Neural crest cell (in vitro differentiated cells): ENCODE measurements around the gene FOXR1. TPM values are rescaled to one million over a fixed set of nuclear protein-coding genes. Genes with fewer than 3 reads are reported as not detected.
"Not testable (repeated sequence)": the region's sequence is repeated elsewhere in the genome, so short reads cannot be mapped to it uniquely, and the experiment has no call there.

Experiments used
- DNase-seq: peaks from one replicate; pipeline ENCODE4 v3.0.0; 2021; ENCODE audit warnings: low read depth, mixed read lengths, low spot score
- H3K27ac Mint-ChIP-seq: one replicate; pipeline ENCODE4 v1.8.0; 2021; ENCODE audit warnings: mild to moderate bottlenecking, mixed read lengths; ENCODE audit not compliant: unreplicated experiment
- H3K27me3 Mint-ChIP-seq: 2 replicates; pipeline ENCODE4 v1.8.0; 2021; ENCODE audit warnings: low read depth, mild to moderate bottlenecking, mixed read lengths
- H3K36me3 Mint-ChIP-seq: 2 replicates; pipeline ENCODE4 v1.8.0; 2021; ENCODE audit warnings: low read depth, mild to moderate bottlenecking, mixed read lengths
- H3K4me1 Mint-ChIP-seq: 2 replicates; pipeline ENCODE4 v1.8.0; 2021; ENCODE audit warnings: mixed read lengths
- H3K4me3 Mint-ChIP-seq: one replicate; pipeline ENCODE4 v1.8.0; 2021; ENCODE audit warnings: mild to moderate bottlenecking, mixed read lengths
- H3K9me3 Mint-ChIP-seq: 2 replicates; pipeline ENCODE4 v1.8.0; 2021; ENCODE audit warnings: mixed read lengths
- total RNA-seq: library from RNA; stranded (reverse); gene quantifications from 2 replicates; pipeline ENCODE4 v1.2.1, GENCODE V29; 2021
- TF ChIP-seq, protein P1 (sequence below): fragments of 200-600 bp; sonication (generic); conservative IDR thresholded peaks from 2 replicates; pipeline ENCODE4 v1.5.0; 2021; ENCODE audit warnings: antibody characterized with exemption, mild to moderate bottlenecking

FOXR1 gene
- total RNA-seq, 1 donor from 2014 or later: not detected

DNA sequence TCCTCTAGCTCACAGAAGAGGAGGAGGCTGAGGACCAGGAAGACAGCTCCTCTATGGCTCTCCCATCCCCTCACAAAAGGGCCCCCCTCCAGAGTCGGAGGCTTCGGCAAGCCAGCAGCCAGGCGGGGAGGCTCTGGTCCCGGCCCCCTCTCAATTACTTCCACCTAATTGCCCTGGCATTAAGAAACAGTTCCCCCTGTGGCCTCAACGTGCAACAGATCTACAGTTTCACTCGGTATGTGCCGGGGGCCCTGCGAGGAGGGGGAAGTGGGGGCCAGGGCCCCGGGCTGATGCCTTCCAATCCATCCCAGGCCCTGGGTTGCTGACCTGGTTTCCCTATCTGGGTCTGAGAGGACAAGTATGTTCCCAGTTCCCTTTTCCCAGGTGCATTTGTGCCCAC is 7.9 kb downstream of the FOXR1 start:
- Mint-ChIP-seq H3K4me1 (peaks cover 13% of the 10 kb centered on the region), H3K4me3 (no peak overlapping the region), H3K9me3 (no peaks in the 10 kb centered on the region), H3K27me3 (peaks cover 10% of the 10 kb centered on the region), H3K27ac (no peak overlapping the region), H3K36me3 (no peaks in the 10 kb centered on the region)
- no peak for DNase-seq
- TF ChIP-seq, protein P1, sequence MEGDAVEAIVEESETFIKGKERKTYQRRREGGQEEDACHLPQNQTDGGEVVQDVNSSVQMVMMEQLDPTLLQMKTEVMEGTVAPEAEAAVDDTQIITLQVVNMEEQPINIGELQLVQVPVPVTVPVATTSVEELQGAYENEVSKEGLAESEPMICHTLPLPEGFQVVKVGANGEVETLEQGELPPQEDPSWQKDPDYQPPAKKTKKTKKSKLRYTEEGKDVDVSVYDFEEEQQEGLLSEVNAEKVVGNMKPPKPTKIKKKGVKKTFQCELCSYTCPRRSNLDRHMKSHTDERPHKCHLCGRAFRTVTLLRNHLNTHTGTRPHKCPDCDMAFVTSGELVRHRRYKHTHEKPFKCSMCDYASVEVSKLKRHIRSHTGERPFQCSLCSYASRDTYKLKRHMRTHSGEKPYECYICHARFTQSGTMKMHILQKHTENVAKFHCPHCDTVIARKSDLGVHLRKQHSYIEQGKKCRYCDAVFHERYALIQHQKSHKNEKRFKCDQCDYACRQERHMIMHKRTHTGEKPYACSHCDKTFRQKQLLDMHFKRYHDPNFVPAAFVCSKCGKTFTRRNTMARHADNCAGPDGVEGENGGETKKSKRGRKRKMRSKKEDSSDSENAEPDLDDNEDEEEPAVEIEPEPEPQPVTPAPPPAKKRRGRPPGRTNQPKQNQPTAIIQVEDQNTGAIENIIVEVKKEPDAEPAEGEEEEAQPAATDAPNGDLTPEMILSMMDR: no peak

DNA sequence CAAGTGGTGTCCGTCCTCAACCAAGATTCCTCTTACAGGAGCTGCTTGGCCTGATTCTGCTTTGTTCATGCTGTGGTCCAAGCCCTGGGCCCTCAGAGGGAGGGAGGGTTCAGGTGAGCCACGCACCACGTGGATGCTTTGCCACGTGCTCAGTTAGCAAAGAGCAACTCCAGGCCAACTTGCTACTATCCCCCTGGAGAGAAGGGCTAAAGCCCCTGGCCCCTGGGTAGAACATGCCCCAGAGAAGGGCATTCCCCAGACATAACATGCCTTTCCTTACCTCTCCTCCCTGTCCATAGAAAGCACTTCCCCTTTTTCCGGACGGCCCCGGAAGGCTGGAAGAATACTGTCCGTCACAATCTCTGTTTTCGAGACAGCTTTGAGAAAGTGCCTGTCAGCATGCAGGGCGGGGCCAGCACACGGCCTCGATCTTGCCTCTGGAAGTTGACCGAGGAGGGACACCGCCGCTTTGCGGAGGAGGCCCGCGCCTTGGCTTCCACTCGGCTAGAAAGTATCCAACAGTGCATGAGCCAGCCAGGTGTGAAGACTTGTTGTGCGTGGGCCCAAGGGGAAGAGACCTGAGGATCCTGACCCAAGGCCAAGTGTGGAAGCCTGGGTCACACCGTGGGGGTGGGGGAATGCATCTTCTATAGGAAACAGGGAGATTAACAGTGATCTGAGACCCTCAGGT is 8.8 kb downstream of the FOXR1 start:
- Mint-ChIP-seq H3K9me3 (no peaks in the 10 kb centered on the region), H3K27me3 (peaks cover 4% of the 10 kb centered on the region), H3K4me1 (peaks cover 8% of the 10 kb centered on the region), H3K27ac (peak overlapping the region; percentile 84), H3K4me3 (no peak overlapping the region), H3K36me3 (no peaks in the 10 kb centered on the region)
- DNase-seq: no peak
- TF ChIP-seq, protein P1: no peak

DNA sequence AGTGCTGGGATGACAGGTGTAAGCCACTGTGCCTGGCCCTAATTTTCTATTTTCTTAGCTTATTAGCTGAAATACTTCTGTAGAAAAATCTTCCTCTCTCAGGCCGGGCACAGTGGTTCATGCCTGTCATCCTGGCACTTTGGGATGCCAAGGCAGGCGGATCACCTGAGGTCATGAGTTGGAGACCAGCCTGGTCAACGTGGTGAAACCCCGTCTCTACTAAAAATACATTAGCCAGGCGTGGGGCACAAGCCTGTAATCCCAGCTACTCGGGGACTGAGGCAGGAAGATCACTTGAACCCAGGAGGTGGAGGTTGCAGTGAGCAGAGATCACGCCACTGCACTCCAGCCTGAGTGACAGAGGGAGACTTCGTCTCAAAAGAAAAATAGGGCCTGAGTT is 12.8 kb downstream of the FOXR1 start:
- not testable (repeated sequence) for H3K4me1 Mint-ChIP-seq, H3K27me3 Mint-ChIP-seq, H3K4me3 Mint-ChIP-seq, H3K27ac Mint-ChIP-seq, DNase-seq, H3K36me3 Mint-ChIP-seq, H3K9me3 Mint-ChIP-seq

DNA sequence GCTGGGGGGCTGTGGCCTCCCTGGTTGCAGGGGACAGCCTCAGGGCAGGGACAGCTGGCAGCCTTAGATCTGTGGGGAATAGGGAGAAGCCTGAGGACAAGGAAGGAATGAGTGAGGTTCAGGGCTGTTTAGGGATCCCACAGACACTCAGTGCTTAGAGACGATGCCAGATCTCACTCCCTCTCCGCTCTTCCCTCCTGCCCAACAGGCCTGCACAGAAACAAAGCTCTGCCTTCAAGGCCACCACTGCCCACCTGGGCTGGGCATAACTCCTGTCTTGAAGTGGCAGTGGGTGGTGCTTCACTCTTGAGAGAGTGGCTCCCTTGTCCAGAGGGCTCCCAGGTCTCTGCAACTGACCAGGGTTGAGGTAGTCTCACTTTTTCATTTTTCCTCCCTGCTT is 13.3 kb downstream of the FOXR1 start:
- Mint-ChIP-seq H3K4me1 (peaks cover 3% of the 10 kb centered on the region), H3K9me3 (no peaks in the 10 kb centered on the region), H3K27me3 (no peaks in the 10 kb centered on the region), H3K27ac (peak overlapping the region; percentile 96), H3K4me3 (no peak overlapping the region), H3K36me3 (no peaks in the 10 kb centered on the region)
- TF ChIP-seq, protein P1: no peak
- DNase-seq: no peak

DNA sequence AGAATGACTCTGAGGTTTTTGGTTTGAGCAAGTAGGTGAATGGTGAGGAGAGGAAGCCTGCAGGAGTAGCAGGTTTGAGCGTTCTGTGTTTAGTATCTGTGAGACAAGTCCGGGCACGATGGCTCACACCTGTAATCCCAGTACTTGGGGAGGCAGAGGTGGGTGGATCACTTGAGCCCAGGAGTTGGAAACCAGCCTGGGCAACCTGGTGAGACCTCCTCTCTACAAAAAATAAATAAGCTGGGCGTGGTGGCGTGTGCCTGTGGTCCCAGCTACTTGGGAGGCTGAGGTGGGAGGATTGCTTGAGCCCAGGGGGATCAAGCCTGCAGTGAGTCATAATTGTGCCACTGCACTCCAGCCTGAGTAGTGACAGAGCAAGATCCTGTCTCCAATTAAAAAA is 16.7 kb downstream of the FOXR1 start:
- Mint-ChIP-seq H3K4me1 (no peaks in the 10 kb centered on the region), H3K36me3 (peaks cover 3% of the 10 kb centered on the region), H3K27me3 (no peaks in the 10 kb centered on the region), H3K9me3 (no peaks in the 10 kb centered on the region), H3K27ac (no peak overlapping the region), H3K4me3 (no peak overlapping the region)
- TF ChIP-seq, protein P1: no peak
- DNase-seq: no peak

DNA sequence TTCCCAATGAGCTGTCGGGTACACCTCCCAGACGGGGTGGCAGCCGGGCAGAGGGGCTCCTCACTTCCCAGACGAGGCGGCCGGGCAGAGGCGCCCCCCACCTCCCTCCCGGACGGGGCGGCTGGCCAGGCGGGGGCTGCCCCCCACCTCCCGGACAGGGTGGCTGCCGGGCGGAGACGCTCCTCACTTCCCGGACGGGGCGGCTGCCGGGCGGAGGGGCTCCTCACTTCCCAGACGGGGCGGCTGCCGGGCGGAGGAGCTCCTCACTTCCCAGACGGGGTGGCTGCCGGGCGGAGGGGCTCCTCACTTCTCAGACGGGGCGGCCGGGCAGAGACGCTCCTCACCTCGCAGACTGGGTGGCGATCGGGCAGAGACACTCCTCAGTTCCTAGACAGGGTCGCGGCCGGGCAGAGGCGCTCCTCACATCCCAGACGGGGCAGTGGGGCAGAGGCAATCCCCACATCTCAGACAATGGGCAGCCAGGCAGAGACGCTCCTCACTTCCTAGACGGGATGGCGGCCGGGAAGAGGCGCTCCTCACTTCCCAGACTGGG is 20.0 kb downstream of the FOXR1 start:
- H3K27ac Mint-ChIP-seq, H3K36me3 Mint-ChIP-seq, H3K27me3 Mint-ChIP-seq, H3K4me3 Mint-ChIP-seq, H3K9me3 Mint-ChIP-seq, H3K4me1 Mint-ChIP-seq, DNase-seq: not testable (repeated sequence)
